GM18867 (cell line): ENCODE results near the gene RIN3.

Source experiments
- ATAC-seq: cut with Tn5 transposase; IDR thresholded peaks from one replicate; pipeline ENCODE4 v1.9.1; 2021; ENCODE audit warnings: mild to moderate bottlenecking, moderate library complexity; ENCODE audit not compliant: unreplicated experiment

Gene RIN3

DNA sequence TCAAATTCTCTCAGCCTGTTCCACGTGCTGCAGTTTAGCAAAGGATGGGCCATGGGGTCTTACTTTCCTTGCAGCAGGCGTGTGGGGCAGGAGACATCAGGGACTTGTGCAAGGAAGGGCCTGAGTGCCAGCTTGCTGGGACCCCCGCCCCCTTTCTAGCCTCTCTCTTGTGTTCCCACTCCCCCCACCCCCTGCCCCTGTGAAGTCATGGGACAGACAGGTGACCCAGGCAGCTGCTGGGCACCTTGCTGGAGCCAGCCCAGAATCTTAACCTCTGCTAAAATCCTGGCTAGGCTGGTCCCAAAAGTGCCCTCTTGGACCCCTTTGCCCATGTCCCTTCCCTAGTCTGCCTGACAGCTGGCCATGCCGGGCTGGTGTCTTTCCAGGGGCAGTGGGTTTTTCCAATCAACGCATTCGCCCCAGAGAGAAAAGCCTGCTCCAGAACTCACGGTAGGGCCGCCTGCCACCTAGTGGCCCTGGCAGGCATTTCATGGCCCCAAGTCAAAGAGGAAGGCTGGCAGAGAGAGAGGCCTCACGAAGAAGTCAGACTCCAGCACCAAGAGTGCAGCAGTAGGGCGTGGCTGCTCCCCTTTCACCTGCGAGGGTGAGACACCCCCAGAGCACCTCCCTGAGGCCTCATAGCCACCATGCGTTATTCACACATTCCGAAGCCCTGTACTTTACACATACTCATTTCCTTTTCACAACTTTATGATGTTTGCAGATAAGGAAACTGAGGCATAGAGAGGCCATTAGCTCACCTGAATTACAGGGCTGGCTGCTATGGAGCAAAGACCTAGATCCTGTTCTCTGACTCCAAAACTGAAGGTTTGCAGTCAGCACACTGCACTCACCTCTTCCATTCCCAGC, 167.4 kb downstream of the RIN3 start:
- peak; percentile 33 for ATAC-seq

DNA sequence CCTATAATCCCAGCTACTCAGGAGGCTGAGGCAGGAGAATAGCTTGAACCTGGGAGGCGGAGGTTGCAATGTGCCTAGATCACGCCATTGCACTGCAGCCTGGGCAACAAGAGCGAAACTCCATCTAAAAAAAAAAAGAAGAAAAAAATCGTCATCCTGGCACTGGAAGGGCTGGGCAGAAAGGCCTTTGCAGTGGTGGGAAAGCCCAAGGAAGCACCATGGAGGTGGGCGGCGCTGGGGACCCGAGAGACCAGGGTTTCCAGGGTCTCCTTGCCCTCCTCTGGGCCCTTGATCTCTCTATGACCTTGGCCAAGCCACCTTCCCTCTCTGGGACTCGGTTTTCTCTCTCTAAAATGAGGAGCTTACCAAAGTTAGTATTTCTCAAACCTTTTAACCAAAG, 169.5 kb downstream of the RIN3 start:
- no peak for ATAC-seq

GRCh38 chr14:92684801-92685560, 171.4 kb downstream of the RIN3 start:
- ATAC-seq, result no peak

DNA sequence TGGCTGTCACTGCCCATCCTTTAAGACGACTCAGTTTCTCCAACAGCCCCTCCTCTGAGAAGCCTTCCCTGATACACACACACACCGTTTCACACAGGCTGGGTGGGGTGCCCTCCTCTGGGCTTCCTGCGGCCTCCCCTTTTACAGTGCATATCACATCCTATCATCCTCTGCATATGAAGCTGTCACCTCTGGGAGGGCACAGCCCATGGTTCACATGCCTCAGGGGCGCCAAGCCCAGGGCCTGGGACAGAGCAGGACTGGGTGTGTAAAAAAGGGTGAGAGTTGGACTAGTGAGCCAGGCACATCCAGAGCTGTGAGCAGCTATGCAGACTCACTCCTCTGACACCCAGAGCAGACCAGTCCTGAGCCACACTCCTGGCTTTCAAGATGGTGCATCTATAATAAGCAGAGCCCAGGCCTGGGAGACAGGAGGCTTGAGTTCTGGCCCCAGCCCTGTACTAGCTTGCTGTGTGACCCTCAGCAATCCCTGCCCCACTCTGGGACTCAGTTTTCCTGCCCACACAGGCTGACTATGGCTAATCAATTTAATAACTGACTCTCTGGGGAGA, 172.3 kb downstream of the RIN3 start:
- ATAC-seq, result no peak

DNA sequence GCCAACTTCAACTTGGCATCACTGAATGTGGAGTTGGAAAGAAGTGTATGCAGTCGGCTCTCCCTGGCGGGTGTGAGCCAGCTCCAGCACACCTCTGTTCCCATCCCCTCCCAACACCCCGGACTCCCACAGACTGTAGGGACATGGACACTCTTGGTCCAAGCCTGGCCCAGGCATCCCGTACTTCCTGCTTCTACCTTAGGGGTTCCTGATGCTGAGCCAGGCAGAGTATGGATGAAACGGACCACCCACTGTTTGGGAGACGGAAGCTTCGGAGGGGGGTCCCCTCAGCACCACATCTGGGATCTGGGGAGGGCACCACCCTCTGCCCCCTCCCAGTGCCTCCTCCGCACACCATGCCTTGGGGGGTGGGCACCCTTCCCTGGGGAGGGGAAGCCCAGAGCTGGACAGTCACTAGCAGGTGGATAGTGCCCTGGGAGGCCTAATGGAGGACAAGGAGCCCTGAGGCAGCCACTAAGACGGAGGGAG, 172.9 kb downstream of the RIN3 start:
- ATAC-seq, result no peak

DNA sequence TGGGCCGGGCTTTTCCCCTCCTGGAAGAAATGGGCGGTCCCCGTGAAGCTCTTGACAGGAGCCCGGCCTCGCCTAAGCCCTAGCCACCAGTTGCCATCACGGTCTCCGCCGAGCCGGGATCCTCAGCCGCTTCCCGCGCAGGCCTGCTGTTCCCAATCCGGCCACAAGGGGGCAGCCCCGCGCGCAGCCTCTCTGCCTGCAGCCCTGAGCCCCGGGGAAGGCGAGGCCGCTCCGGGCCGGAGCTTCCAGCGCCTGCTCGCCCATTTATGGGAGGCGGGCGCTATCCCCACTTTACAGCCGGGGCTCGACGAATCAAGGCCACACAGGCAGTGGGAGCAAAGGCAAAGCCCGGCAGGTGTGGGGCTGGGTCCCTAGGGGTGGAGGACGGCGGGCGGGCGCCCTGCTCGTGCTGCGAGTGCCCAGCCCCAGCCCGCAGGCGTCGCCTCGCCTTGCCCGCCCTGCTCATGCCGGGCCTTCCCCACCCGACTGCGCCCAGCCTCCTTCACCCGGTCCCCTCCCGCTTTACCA, 173.4 kb downstream of the RIN3 start:
- peak; percentile 63 for ATAC-seq

DNA sequence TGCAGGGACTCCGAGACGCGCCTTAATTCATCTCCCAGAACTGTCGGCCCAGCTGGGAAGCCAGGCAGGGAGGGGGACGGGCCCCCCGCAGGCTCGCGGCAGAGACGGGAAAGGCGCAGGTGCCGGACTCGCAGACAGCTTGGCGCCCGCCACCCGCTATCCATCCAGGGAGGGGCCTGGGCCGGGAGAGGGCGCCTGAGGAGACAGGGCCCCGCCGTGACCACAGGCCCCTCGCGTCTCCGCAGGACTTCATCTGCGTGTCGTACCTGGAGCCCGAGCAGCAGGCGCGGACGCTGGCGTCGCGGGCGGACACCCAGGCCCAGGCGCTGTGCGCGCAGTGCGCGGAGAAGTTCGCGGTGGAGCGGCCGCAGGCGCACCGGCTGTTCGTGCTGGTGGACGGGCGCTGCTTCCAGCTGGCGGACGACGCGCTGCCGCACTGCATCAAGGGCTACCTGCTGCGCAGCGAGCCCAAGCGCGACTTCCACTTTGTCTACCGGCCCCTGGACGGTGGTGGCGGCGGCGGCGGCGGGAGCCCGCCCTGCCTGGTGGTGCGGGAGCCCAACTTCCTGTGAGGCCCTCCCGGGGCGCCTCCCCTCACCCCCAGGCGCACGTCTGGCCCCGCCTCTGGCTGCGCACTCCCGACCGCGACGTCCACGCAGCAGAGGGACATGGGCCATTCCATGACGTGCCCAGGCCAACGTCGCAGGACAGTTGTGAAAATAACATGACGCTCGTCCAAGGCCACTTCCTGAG, 174.3 kb downstream of the RIN3 start:
- ATAC-seq, result no peak

DNA sequence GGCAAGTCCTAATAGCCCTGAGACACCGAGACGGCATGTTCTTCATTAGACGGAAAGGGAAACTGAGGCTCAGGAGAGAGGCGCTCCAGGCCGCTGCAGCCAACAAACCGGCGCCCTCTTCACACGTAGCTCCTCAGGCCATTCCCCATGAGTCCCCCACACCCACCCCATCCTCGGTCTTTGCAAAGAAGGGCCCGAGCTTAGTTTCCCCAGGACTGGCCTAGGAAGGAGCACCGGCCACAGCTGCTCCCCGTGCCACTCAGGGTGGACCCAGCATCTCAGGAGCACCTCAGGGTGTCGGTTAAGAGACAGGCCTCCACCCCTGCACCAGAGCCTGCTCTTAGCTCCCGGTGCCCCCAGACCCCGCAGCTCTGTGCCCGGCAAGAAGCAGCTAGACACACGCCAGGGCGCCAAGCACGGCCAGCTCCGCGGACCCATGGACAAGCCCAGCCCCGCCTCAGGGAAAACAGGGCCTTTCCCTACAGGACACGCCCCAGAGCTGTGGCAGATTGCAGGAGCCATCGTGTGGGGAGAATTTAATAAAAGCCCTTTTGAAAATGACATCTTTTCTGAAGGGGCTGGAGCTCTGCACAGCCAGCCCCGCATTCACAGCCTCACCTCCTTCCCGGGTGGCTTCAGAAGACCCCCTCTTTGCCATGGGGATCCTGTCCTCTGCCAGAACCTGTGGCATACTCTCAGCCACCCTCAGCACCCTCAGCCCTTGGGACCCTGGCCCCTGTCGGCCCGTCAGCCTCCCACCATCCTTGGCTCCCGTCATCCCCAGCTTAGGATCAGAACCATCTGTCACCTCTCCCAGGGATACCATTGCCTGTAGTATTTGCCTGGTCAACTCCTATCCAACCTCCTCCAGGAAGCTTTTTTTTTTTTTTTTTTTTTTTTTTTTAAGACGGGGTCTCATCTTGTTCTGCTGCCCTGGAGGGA, 175.1 kb downstream of the RIN3 start:
- ATAC-seq, result no peak

- no peak for ATAC-seq
These were observed 176.8 kb downstream of the RIN3 start for GRCh38 chr14:92690171-92691011.

- ATAC-seq, result no peak
These were observed 179.2 kb downstream of the RIN3 start for GRCh38 chr14:92692822-92693226.

DNA sequence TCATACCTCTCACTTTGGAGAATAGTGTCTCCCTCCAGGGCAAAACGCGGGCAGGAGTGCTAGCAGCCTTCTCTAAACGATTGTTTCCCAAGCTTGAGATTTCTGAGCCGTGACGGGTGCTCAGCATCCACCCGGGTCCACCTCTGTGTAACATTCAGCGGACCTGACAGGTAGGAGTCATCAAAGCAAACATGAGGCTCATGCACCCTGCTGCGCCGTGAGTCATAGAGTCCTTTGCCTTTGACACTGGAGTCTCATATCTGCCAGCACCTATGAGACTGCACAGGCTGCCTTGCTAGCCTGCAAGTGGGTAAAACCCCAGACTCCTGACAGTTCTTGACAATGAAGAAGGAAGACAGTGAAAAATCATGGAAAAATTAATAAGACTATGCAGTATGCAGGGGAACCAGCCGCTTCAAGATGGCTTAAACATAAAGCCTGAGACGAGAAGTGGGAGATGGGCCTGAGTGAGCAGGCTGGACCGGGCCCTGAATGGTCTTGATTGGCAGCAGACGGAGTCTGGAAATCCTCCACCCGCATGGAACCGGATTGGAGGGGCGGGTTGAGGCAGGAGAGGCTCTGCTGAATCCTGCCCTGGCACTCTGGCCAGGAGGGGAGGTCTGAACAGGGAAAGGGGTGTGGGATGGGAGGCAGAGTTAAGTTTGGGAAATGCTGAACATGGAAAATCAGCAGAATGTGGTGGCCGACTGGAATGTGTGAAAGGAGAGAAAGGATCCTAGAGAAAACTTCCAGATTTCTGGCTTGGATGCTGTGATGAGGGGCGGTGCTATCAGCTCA, 180.6 kb downstream of the RIN3 start:
- ATAC-seq, result no peak

GRCh38 chr14:92694807-92695206, 181.2 kb downstream of the RIN3 start:
- ATAC-seq, result no peak

GRCh38 chr14:92695562-92695961, 182.0 kb downstream of the RIN3 start:
- no peak for ATAC-seq

DNA sequence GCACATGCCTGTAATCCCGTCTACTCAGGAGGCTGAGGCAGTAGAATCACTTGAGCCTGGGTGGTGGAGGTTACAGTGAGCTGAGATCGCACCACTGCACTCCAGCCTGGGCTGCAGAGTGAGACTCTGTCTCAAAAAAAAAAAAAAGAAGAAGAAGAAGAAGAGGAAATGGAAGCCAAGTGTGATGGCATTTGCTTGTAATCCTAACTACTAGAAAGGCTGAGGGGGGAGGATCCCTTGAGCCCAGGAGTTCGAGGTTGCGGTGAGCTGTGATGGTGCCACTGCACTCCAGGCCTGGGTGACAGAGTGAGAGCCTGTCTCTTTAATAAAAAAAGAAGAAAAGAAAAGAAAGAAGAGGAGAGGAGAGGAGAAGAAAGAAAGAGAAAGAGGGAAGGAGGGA, 182.8 kb downstream of the RIN3 start:
- ATAC-seq, result no peak

DNA sequence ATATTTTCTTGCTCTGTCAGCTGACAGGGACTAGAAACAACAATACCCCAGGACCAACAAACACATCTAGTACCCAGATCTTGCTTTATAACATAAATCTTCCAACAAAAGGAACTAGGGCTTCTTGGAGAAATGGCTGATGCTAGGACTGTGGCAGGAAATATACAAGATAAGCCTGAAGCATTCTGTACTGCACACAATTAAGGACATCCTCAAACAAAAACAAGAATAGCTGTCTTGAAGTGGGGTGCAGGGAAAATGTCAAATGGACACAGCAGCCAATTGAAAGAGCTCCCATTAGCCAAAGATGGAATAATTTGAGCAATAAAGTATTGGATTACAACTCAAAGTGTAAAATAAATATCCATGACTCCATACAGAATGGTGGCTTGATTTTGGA, 184.8 kb downstream of the RIN3 start:
- ATAC-seq, result no peak

DNA sequence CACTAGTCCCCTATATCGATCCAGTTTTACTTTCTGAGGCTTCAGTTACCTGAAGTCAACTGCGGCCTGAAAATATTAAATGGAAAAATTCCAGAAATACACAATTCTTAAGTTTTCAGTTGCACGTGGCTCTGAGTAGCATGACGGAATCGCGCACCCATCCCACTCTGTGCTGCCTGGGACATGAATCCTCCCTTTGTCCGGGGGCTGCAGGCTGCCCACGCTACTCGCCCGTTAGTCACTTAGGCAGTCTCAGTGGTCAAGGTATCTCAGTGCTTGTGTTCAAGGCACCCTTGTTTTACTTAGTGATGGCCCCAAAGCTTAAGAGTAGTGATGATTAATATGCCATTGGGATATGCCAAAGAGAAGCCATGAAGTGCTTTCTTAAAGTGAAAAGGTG, 188.2 kb downstream of the RIN3 start:
- no peak for ATAC-seq

- ATAC-seq, result no peak
These were observed 188.9 kb downstream of the RIN3 start for GRCh38 chr14:92702441-92702918.

DNA sequence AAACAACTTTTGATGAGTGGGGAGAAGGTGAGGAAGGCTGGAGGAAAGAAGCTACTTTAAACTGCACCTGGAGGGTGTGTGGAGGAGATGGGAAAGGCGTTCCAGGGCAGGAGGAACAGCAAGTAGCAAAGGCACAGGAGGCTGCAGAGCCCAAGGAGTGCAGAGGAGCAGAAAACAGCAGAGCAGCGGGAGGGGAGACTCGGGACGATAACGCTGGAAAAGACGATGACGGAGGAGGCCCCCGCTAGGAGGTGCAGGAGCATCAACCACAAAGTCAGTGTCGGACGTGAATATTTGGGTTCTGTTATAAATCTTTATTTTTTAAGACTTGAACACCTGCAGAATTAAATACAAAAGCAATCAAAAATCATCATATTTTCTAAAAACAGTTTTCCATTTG, 189.9 kb downstream of the RIN3 start:
- no peak for ATAC-seq
